Daoy (cell line): Measurements from ENCODE around the gene SEMA4D. TPM values are rescaled to one million over a fixed set of nuclear protein-coding genes. Genes with fewer than 3 reads are reported as not detected.

Experiments used
- DNase-seq: peaks from one replicate; pipeline ENCODE4 v3.0.0-alpha.2; 2015; ENCODE audit warnings: low read depth
- total RNA-seq: library from RNA; depleted of rRNA; stranded (reverse); fragments of >200 nt; shearing (Covaris generic); gene quantifications from 2 replicates; pipeline ENCODE4 v1.2.3, GENCODE V29; 2014

SEMA4D gene
- total RNA-seq, 1 experiment from 2014 or later, result 4.5 TPM

DNA sequence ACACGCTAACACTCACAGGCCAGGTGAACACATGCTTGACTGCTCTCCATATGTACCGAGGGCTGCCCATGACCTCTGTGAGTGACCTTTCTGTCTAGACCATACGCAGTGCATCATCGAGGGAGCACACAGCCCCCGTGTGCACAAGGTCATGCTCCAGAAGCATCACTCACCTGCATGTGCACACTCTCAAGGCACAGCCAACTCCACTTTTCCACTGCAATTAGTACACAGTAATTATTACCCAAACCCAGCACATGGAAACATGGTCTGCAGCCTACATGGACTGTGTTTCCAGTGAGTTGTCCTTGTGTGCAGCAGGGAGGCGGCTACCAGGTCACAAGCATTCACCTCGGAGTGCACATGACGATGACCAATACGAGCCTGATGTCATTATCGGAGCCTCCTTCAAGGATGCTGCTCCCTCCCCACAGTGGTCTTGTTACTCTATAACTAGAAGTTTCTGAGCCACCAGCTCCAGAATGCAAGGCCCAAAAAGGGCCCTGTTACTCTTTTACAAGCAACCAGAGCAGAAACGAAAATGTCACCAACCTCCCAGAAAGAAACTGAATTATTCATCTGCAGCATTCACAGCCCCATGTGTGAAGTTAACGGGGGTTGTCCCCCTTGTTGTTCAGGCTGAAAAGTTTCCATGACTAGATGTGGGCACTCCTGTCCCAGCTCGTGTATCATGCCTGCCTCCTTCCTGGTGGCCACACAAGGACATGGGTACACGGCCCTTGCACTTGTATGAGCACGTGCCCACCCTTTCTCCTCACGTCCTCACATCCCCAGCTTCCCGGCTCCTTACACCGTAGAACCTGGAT lies 31.2 kb downstream of the SEMA4D start:
- DNase-seq, result no peak

DNA sequence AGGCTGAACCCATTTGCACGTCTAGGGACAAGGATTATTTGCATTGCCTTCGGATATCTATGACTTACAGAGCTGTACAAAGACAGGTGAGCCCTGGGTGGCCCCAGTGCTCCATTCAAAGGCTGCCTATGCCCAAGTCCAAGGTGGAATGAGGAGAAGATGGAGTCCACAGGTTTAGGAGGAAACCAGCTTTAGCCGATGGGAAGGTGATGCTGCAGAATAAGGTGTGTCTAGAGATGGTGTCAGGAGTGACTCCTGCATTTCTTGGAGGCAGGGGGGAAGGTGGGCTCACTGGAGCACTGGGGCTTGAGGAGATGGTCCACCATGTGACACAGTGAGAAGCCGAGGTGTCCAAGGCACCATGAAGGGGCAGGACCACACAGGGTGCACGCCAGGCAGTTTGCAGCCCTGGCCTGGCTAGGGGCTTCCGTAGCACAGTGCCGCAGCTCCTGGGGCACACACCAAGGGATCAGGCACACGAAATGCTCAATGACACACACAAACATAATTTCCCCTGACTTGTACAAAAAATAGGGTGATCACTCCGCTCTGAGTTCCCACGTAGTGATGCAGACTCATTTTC lies 32.1 kb downstream of the SEMA4D start:
- DNase-seq, result no peak

- DNase-seq, result no peak
Measured at GRCh38 chr9:89465001-89465451, 32.9 kb downstream of the SEMA4D start.

DNA sequence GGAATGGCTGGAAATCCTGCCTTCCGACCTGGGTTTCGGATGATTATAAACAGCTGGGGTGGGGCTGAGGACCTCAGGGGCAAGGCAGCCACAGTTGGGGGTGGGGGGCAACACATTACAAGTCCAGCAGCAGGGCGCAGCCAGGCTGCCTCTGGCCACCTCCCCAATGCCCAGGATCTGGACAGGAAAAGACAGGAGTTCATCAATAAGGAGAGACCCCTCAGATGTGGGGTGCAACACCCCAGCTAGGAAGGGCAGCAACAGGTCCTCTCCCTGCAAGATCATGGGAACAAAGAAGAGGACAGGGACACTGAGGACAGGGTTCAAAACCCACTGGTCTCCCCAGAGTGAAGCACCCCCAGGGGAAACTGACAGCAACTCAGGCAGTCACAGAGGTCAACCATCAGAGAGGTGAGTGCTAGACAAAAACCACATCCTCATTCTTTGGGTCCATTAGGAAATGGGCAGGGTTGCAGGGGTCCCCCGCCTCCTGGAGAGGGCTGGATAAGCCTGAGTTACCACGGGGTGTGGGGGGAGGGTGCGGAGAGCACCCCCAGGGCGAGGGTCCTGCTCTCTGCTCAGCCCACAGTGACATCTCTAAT lies 33.5 kb downstream of the SEMA4D start:
- DNase-seq, result peak; percentile 35

DNA sequence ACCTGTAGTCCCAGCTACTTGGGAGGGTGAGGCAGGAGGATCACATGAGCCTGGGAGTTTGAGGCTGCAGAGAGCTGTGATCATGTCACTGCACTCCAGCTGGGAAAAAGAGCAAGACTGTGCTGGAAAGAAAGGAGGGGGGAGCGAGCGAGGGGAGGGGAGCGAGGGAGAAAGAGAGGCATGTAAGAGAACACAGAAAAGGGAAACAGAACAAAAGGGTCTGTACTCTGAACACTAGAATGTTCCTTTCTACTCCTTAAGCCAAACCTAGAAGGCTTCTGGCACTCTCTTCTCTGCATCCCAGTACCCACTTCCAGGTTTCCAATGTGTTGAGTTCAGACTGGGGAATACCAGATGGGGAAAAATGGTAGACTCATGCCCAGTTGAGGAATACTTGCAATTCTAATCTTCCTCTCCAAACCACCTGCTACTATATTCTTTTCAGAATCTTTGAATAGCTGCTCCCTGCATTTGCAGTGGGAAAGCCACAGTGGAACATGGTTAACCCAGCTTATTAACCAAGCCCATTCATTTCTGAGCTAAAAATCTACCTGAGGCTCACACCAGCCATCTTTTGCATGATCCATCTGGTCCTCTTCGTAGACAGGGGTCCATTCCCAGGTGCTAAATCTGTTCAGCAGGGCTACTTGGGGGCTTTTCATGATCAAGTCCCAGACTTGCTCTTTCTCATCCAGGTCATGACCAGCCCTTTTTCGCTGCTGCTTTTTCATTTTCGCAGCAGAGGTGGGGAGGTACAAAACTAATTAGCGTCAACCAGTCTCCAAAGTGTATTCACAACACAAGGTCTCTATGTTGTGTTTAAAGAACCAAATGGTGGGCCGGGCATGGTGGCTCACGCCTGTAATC lies 34.9 kb downstream of the SEMA4D start:
- no peak for DNase-seq

- no peak for DNase-seq
Measured at GRCh38 chr9:89462199-89462598, 35.7 kb downstream of the SEMA4D start.

- DNase-seq, result peak; percentile 91
Measured at GRCh38 chr9:89461265-89461664, 36.6 kb downstream of the SEMA4D start.

DNA sequence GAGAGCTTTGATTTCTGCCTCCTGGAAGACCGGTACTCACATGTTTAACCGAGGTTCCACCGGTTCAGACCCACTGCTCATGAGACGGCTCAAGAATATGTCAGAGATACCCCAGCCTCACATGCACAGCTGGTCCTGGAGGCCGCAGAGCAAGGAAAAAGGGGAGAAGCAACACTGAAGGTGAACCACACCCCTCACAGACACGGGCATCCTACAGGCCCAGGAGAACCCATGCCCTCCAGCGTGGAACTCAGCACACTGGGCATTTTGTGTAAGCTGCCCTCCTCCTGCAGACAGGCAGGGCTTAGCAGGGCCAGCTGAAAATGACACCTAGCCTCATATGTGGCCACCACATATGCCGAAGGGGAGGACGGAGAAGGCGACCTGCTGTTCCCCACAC lies 37.4 kb downstream of the SEMA4D start:
- no peak for DNase-seq

DNA sequence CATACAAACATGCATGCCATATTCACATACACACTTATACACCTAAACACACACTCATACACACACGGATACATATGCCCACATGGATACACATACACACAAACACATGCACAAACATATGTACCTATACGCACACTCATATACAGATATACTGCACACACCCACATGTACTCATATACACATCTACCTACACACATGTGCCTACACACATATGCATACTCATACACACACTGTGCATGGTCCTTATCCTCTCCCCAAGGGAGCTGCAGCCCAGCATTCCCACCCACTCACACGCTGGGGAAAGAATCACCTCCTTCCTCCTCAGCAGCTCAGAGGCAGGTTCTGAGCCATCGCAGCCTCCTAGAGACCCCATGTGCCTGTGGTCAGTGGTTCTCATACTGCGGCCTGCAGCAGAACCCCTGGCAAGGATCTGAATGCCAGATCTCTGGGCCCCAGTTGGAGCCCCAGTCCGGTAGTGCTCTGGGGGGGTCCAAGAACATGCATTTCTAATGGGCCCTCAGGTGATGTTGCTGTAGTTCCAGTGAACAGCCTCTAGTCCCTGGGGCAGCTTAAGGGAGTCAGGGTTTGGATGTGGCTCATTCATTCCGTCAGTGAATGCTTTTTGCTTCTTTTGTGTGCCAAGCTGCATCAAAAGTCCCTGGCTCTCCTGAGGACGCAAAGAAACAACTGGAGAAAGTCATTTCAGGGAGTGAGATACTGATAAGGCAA lies 39.0 kb downstream of the SEMA4D start:
- no peak for DNase-seq

DNA sequence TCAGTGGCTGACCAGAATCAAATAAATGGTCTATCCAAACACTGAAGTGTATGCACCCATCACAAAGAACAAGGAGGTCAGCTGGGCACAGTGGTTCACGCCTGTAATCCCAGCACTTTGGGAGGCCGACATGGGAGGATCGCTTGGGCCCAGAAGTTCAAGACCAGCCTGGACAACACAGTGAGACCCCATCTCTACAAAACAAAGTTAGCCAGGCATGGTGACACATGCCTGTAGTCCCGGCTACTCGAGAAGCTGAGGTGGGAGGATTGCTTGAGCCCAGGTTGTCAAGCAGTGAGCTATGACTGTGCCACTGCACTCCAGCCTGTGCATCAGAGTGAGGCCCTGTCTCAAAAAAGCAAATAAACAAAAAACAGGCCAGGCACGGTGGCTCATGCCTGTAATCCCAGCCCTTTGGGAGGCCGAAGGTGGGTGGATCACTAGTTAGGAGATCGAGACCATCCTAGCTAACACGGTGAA lies 40.5 kb downstream of the SEMA4D start:
- DNase-seq, result no peak

GRCh38 chr9:89455356-89455824 lies 42.5 kb downstream of the SEMA4D start:
- no peak for DNase-seq

- DNase-seq, result no peak
Measured at GRCh38 chr9:89454498-89455355, 43.2 kb downstream of the SEMA4D start.

DNA sequence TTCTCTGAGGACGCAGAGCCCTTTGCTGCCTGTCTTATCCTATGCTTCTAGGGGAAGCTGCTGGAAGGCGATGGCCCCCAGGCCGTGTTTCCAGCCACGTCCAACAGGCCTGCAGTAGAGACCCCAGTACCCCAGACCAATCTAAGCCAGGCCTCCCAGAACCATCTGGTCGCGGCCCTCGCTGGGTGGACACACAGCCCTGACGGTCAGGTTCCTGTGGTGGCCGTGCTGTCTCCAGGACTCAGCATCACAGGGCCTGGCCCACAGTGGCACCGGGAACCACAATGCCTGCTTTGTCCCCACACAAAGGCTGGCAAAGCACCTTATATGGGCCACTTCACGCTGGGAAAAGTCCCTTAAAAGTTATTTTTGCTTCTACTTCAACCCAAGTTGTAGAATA lies 44.5 kb downstream of the SEMA4D start:
- no peak for DNase-seq

- DNase-seq, result no peak
Measured at GRCh38 chr9:89452561-89452960, 45.4 kb downstream of the SEMA4D start.

- DNase-seq, result no peak
Measured at GRCh38 chr9:89450213-89450612, 47.7 kb downstream of the SEMA4D start.

GRCh38 chr9:89449261-89449671 lies 48.6 kb downstream of the SEMA4D start:
- DNase-seq, result no peak

DNA sequence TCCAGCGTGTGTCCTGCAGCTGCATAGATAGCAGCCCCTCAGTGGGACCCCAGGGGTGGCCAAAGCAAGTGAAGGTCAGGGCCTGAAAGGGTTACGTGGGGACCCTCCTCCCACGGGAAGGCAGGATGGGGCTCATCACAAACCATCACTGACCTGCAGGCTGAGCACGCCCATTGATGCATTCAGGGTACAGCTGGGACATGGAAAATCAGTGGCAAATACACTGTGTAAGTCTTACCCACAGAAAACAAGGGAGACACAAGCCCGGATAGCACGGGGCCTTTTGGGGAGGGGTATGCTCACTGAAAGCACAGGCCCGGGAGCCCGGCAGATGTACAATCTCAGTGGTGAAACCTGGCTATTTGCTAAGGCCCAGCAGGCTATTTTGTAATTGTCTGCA lies 49.1 kb downstream of the SEMA4D start:
- DNase-seq, result no peak

DNA sequence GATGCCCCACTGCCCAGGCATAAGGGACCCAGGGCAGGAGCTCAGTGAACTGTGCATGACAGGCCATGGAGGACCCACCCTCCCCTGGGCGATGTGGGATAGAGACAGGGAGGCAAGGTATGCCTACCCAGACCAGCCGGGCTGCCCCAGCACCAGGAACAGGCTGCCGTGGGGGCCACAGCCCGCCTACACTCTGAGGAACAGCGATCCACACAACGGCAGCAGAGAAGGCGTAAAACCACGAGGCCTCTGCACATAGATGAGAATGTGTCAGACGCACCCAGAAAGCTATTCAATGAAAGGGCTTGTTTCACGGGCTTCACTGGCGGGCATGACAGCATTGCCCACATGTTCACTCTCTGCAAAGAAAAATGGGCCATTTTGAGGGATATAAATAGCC lies 49.5 kb downstream of the SEMA4D start:
- no peak for DNase-seq

DNA sequence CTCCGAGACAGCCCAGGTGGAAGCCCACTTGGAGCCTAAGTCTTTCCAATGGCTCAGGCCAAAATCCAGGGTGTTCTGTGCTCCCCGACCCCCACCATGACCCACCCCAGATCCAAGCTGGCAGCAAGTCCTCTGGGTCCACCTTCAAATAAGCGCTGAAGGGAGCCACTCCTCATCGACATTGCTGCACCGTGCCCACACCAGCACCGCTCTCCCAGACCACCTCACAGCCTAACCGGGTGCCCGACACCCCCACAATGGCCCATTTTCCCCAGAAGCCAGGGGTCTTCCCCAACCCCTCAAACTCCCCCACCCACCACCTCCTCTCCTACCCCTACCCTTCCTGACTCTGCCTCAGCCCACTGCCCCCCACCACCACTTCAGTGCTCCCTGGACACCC lies 50.5 kb downstream of the SEMA4D start:
- DNase-seq, result no peak

DNA sequence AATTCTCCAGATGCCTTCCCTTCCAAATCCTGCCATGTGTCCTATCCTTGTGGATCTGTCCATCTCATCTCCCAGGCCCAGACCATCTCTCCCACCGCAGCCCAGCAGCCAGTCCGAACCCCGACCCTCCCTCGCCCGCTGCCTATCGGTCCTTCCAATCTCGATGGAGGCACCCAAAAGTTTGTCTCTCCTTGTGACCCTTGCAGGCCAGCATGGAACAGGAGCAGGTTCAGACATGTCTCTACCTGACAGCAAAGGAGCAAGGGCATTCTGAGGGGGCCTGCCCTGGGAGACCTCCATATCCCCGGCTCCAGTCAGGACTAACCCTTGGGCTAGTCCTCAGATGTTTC lies 51.0 kb downstream of the SEMA4D start:
- no peak for DNase-seq
